Colonic mucosa (tissue), 4 donors: Measurements from ENCODE around the gene CHTF18. TPM values are rescaled to one million over a fixed set of nuclear protein-coding genes. Genes with fewer than 3 reads are reported as not detected.

ENCODE experiments used
- DNase-seq: peaks from one replicate; pipeline ENCODE4 v3.0.0-alpha.2; 2020
- H3K27ac ChIP-seq: fragments of 200-600 bp; one replicate; pipeline ENCODE4 v1.8.0; 2021
- H3K27me3 ChIP-seq: fragments of 200-600 bp; one replicate; pipeline ENCODE4 v1.8.0; 2021
- H3K36me3 ChIP-seq: fragments of 200-600 bp; one replicate; pipeline ENCODE4 v1.8.0; 2021
- H3K4me1 ChIP-seq: fragments of 200-600 bp; one replicate; pipeline ENCODE4 v1.8.0; 2021; ENCODE audit warnings: mild to moderate bottlenecking
- H3K4me3 ChIP-seq: fragments of 200-600 bp; one replicate; pipeline ENCODE4 v1.8.0; 2021
- H3K9ac ChIP-seq, 2 donors: one replicate each; pipeline ENCODE4 v1.7.0; 2013; ENCODE audit warnings: control low read depth in 2 of 2, low read depth in 2 of 2, low read length in 2 of 2
- H3K9me3 ChIP-seq: fragments of 200-600 bp; one replicate; pipeline ENCODE4 v1.8.0; 2021
- intact Hi-C: fragments of 100-400 bp; cut with DNase I; formaldehyde crosslinking; loops from one replicate; pipeline ENCODE4 v1.14.1; 2022
- total RNA-seq, 2 donors: library from RNA; stranded (reverse); fragmentation: NEBNext Ultra II Directional in 1 of 2; extraction: Animal tissue kit (Norgen Biotek cat#: 25700) in 1 of 2; gene quantifications; one replicate each; pipeline ENCODE4 v1.2.1, GENCODE V29; 2021
- TF ChIP-seq, protein P1 (sequence below): fragments of 200-600 bp; IDR thresholded peaks from one replicate; pipeline ENCODE4 v1.8.0; 2022; ENCODE audit warnings: antibody characterized with exemption, mild to moderate bottlenecking
- donor health status: healthy.
- donor health status: DM: no; HTN: no; CAD: no.
- donor health status: DM: no; HTN: no; CAD: no.

The CHTF18 gene
- total RNA-seq, 2 donors from 2014 or later = 16.5 to 111 TPM

DNA sequence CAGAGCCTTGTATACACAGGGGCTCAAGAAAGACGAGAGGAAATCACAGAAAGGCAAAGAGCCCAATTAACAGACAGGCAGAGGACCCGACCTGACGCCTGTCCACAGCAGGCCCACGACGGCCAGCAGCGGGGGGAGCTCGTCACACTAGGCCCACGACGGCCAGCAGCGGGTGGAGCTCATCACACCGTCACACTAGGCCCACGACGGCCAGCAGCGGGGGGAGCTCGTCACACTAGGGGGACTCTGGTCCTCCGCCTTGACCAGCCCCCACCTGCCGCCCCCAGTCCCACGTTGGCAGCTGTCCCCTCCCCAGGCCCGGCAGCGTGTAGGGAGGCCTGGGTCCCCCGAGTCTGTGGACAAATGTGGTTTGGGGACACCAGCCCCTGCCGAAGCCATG, 35.8 kb downstream of the CHTF18 start:
- H3K27ac ChIP-seq = no peak overlapping the region
- intact Hi-C loops = no loop called here
- H3K27me3 ChIP-seq = no peaks in the 10 kb centered on the region
- H3K36me3 ChIP-seq = no peaks in the 10 kb centered on the region
- H3K9me3 ChIP-seq = no peaks in the 10 kb centered on the region
- no peak overlapping the region for H3K4me3 ChIP-seq
- no peak overlapping the region for H3K9ac ChIP-seq
- H3K4me1 ChIP-seq = no peaks in the 10 kb centered on the region
- DNase-seq = no peak
- TF ChIP-seq, protein P1, sequence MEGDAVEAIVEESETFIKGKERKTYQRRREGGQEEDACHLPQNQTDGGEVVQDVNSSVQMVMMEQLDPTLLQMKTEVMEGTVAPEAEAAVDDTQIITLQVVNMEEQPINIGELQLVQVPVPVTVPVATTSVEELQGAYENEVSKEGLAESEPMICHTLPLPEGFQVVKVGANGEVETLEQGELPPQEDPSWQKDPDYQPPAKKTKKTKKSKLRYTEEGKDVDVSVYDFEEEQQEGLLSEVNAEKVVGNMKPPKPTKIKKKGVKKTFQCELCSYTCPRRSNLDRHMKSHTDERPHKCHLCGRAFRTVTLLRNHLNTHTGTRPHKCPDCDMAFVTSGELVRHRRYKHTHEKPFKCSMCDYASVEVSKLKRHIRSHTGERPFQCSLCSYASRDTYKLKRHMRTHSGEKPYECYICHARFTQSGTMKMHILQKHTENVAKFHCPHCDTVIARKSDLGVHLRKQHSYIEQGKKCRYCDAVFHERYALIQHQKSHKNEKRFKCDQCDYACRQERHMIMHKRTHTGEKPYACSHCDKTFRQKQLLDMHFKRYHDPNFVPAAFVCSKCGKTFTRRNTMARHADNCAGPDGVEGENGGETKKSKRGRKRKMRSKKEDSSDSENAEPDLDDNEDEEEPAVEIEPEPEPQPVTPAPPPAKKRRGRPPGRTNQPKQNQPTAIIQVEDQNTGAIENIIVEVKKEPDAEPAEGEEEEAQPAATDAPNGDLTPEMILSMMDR = no peak

DNA sequence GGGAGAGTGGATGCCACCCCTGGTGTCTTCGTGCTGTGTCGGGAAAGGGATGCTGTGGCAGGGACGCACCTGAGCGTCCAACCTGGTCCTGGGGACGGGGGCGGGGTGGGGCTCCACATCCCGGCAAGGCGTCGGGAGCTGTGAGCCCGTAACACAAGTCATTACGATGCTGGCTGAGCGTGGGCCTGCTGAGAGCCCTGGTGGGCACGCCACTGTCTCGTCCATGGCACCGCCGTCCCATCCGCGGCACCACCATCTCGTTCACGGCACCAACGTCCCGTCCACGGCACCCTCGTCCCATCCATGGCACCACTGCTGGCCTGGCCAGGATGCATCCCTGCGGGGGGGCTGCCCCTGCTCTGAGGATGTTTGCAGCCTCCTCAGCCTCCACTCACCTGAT, 36.2 kb downstream of the CHTF18 start:
- Histone ChIP-seq H3K27me3 (no peaks in the 10 kb centered on the region), H3K27ac (no peak overlapping the region), H3K36me3 (no peaks in the 10 kb centered on the region), H3K9me3 (no peaks in the 10 kb centered on the region), H3K4me1 (no peaks in the 10 kb centered on the region), H3K9ac (no peak overlapping the region), H3K4me3 (no peak overlapping the region)
- intact Hi-C loops = no loop called here
- no peak for DNase-seq
- TF ChIP-seq, protein P1 = no peak

DNA sequence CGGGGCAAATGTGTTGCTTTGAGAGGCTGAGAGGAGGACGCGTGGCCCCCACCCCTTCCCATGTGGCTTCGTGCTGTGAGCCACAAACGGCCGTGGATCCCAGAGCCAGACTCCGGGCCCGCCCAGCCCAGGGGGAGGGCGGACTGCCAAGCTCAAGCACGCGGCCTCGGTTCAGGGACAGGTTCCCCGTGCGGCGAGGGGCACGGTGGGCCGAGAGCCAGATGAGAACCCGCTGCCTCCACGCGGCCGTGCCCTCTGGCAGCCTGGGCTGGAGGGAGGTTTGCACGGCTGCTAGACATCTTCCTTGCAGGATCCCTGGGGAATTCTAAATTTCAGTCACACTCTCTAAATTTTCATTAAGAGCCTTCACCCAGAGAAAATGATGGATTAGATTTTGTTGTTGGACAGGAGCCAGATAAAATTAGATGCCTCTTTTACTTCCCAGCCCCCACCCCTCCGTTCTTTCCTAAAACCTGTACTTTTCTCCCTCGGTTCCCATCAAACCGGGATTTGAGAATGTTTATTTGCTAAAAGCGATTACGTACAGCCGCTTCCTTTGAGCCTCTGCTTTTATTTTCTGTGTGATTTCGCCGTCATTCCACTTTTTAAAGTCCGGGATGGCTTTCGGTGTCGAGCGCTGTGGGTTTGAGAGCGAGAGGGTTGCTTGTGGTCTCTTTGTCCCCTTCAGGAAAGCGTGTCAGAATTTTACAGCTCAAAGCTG, 37.1 kb downstream of the CHTF18 start:
- no peaks in the 10 kb centered on the region for H3K27me3 ChIP-seq

DNA sequence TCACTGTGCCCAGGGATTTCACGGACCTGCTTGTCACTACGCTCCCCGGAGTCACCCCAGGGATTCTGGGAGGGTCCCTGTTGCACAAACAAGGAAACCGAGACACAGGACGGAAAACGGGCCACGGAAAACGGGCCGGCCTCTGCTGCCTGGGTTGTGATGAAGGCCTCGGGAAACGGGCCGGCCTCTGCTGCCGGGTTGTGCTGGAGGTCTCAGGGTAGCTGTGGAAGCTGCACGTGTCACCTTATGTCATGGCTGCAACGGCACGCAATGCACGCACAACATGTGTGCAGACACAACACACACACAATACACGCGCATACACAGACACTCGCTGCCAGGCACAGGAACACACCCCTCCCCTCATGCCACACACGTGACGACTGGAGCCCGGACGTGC, 39.1 kb downstream of the CHTF18 start:
- TF ChIP-seq, protein P1 = no peak
- H3K27ac ChIP-seq = no peak overlapping the region
- H3K9ac ChIP-seq = no peak overlapping the region
- no peak for DNase-seq
- intact Hi-C loops = no loop called here
- no peaks in the 10 kb centered on the region for H3K27me3 ChIP-seq
- H3K4me1 ChIP-seq = no peaks in the 10 kb centered on the region
- H3K36me3 ChIP-seq = no peaks in the 10 kb centered on the region
- H3K9me3 ChIP-seq = no peaks in the 10 kb centered on the region
- no peak overlapping the region for H3K4me3 ChIP-seq

More for the DNA sequence above, 37.1 kb downstream of the CHTF18 start:
- H3K27ac ChIP-seq = no peak overlapping the region
- H3K9ac ChIP-seq = no peak overlapping the region
- H3K4me1 ChIP-seq = no peaks in the 10 kb centered on the region
- TF ChIP-seq, protein P1 = no peak
- H3K36me3 ChIP-seq = no peaks in the 10 kb centered on the region
- no peak for DNase-seq
- intact Hi-C loops = no loop called here
- no peak overlapping the region for H3K4me3 ChIP-seq
- H3K9me3 ChIP-seq = no peaks in the 10 kb centered on the region

DNA sequence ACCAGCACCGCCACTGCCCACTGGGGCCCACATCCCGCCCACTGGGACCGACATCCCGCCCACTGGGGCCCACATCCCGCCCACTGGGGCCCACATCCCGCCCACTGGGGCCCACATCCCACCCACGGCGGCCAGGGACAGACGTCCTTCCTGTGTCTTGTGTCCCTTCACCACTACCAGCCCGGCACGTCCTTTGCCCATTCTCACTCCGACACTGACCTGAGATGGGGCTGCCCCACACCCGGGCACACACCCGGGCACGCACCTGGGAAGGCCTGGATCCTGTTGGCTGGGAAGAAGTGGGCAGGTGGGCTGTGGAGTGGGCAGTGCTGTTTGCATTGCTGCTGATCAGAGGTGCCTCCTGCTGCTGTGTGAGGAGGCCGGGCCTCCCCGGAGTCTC, 40.5 kb downstream of the CHTF18 start:
- Histone ChIP-seq H3K27me3 (no peaks in the 10 kb centered on the region), H3K4me3 (no peak overlapping the region), H3K9me3 (no peaks in the 10 kb centered on the region), H3K36me3 (no peaks in the 10 kb centered on the region), H3K27ac (no peak overlapping the region), H3K9ac (no peak overlapping the region), H3K4me1 (no peaks in the 10 kb centered on the region)
- TF ChIP-seq, protein P1 = no peak
- DNase-seq = no peak
- intact Hi-C loops = no loop called here
